ENCODE results near the gene CHRDL1. TPM values are rescaled to one million over a fixed set of nuclear protein-coding genes. Genes with fewer than 3 reads are reported as not detected.

CHRDL1 gene
- total RNA-seq (not detected in 2 replicates), polyA plus RNA-seq (not detected in 2 replicates), polyA minus RNA-seq (not detected in 2 replicates)
- 0.07 TPM for total RNA-seq (2013)

DNA sequence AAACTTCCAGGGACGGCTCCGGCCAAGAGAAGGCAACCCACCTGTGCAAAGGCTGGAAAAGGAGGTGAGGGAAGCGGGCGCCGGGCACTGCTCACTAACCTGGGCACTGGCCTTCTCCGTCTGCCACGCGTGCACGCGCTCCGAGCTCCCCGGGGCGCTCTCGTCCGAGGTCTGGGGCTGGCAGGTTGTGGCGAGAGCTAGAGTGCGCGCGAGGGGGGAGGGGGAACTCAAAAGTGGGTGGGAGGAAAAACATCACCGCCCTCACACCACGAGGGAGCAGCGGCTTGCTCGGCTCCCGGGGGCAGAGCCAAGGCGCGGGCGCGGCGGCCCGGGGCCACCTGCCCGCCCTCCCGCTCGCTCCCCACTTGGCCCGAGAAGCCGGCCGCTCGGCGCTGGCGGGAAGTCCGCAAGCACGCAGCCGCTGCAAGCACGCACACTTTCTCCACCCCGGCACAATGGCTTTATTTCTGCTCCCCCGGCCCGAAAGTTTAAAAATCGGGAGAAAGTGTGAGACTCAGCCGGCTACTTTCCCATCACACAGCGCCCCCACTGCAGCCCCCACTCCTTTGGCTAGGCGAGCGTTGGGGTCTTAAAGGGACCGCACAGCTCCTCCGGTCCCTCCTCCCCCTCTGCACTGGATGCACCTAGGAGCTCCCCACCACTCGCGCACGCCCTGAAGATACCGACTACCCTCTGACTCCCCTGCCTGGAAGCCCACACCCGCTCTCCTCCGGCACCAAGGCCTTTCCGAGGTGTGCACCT lies at the start of gene CHRDL1:
CHRDL1 (minus strand) TSS at position 173 of the 762 bp plus-strand sequence. CDS start 3,636 bp downstream, outside the sequence.
- no peak within 1 kb of the TSS for H2AFZ ChIP-seq (ENCODE audit: insufficient read depth, low read depth, low read length, poor library complexity, severe bottlenecking)
- intact Hi-C loops (cut with micrococcal nuclease): no loop called here
- TF ChIP-seq EZH2 (IDR thresholded peaks at IDR 0.05; ENCODE audit: borderline replicate concordance, insufficient read depth, low read depth, low read length, poor library complexity, severe bottlenecking): no peak
- TF ChIP-seq, protein P1, sequence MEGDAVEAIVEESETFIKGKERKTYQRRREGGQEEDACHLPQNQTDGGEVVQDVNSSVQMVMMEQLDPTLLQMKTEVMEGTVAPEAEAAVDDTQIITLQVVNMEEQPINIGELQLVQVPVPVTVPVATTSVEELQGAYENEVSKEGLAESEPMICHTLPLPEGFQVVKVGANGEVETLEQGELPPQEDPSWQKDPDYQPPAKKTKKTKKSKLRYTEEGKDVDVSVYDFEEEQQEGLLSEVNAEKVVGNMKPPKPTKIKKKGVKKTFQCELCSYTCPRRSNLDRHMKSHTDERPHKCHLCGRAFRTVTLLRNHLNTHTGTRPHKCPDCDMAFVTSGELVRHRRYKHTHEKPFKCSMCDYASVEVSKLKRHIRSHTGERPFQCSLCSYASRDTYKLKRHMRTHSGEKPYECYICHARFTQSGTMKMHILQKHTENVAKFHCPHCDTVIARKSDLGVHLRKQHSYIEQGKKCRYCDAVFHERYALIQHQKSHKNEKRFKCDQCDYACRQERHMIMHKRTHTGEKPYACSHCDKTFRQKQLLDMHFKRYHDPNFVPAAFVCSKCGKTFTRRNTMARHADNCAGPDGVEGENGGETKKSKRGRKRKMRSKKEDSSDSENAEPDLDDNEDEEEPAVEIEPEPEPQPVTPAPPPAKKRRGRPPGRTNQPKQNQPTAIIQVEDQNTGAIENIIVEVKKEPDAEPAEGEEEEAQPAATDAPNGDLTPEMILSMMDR (IDR thresholded peaks at IDR 0.05): no peak
- no peaks in the 10 kb centered on the region for H3K9me3 ChIP-seq (ENCODE audit: control extremely low read depth in 1 of 3, control insufficient read depth in 2 of 3, insufficient read depth in 1 of 3, low read length in 2 of 3)
- H3K4me2 ChIP-seq (replicated peaks; ENCODE audit: low read depth, low read length, poor library complexity, severe bottlenecking): peak within 1 kb of the TSS; percentile 30
- H4K20me1 ChIP-seq (ENCODE audit: control insufficient read depth, insufficient read depth, low read length, poor library complexity, severe bottlenecking): no peaks in the 10 kb centered on the region
- H3K4me1 ChIP-seq (ENCODE audit: control insufficient read depth in 2 of 2, insufficient read depth in 2 of 2, low read length in 2 of 2): no peaks in the 10 kb centered on the region
- H3K79me2 ChIP-seq (ENCODE audit: control insufficient read depth, insufficient read depth, low read length): no peaks in the 10 kb centered on the region
- H3K36me3 ChIP-seq (replicated peaks in 1 of 2; ENCODE audit: control extremely low read depth in 1 of 2, control insufficient read depth in 1 of 2, extremely low read depth in 1 of 2, insufficient read depth in 2 of 2, low read length in 1 of 2): no peaks in the 10 kb centered on the region
- DNase-seq (no peak), ATAC-seq (ENCODE audit: low read depth) (no peak)
- H3K27ac ChIP-seq (ENCODE audit: low read length in 2 of 2): no peak within 1 kb of the TSS
- WGBS (ENCODE audit: insufficient coverage): 5% methylated on average over 36 of the region's 60 CpGs
- peaks cover 0 to 5% (median 3%) of the 10 kb centered on the region in 4 experiments for H3K27me3 ChIP-seq (replicated peaks in 1 of 4; ENCODE audit: control extremely low read depth in 1 of 4, control insufficient read depth in 3 of 4, insufficient read depth in 4 of 4, low read length in 3 of 4)
- ChIA-PET POLR2A (no interaction called here), CTCF (no interaction called here)
- Mint-ChIP-seq H3K4me1 (peaks cover 2% of the 10 kb centered on the region), H3K4me3 (peak within 1 kb of the TSS; percentile 57), H3K27ac (no peak within 1 kb of the TSS), H3K27me3 (peaks cover 21% of the 10 kb centered on the region), H3K9me3 (ENCODE audit: insufficient read depth) (no peaks in the 10 kb centered on the region)
- H3K4me3 ChIP-seq (ENCODE audit: control extremely low read depth in 1 of 5, extremely low read depth in 1 of 5, insufficient read depth in 1 of 5, low read depth in 2 of 5, low read length in 4 of 5): no peak within 1 kb of the TSS
- H3K9ac ChIP-seq (ENCODE audit: low read length): no peak within 1 kb of the TSS

DNA sequence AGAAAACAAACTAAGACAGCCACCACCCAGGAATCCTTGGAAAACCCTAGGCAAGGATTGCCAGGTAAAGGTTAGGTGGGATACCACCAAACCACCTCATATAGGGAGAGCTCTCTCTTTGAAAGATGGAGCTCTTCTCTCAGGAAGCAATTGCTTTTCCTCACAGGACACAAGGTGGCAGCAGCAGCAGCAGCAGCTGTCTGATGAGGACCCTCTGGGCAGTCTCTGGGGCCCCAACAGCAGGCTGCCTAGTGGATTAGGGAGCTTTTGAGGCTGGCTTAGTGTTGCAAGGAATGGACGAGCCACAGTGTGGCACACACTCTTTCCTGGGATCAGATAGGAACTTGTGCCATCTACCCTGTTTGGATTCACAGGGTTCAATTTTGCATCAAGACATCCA lies 41.4 kb upstream of the CHRDL1 start:
- no peak for ATAC-seq (ENCODE audit: low read depth)
- POLR2A ChIA-PET: no interaction called here

More for the DNA sequence above, 41.4 kb upstream of the CHRDL1 start:
- peaks cover 3% of the 10 kb centered on the region for H3K27me3 Mint-ChIP-seq
- H3K4me3 ChIP-seq (ENCODE audit: control extremely low read depth in 1 of 5, extremely low read depth in 1 of 5, insufficient read depth in 1 of 5, low read depth in 2 of 5, low read length in 4 of 5): no peak overlapping the region
- H3K9ac ChIP-seq (ENCODE audit: low read length): no peak overlapping the region
- no peaks in the 10 kb centered on the region for H3K9me3 ChIP-seq (ENCODE audit: control extremely low read depth in 1 of 3, control insufficient read depth in 2 of 3, insufficient read depth in 1 of 3, low read length in 2 of 3)
- no peak for TF ChIP-seq EZH2 (IDR thresholded peaks at IDR 0.05; ENCODE audit: borderline replicate concordance, insufficient read depth, low read depth, low read length, poor library complexity, severe bottlenecking)
- TF ChIP-seq, protein P1 (IDR thresholded peaks at IDR 0.05): no peak
- H3K27ac Mint-ChIP-seq: no peak overlapping the region
- H3K36me3 ChIP-seq (replicated peaks in 1 of 2; ENCODE audit: control extremely low read depth in 1 of 2, control insufficient read depth in 1 of 2, extremely low read depth in 1 of 2, insufficient read depth in 2 of 2, low read length in 1 of 2): no peaks in the 10 kb centered on the region
- no peaks in the 10 kb centered on the region for H3K4me1 Mint-ChIP-seq
- H3K79me2 ChIP-seq (ENCODE audit: control insufficient read depth, insufficient read depth, low read length): no peaks in the 10 kb centered on the region
- H2AFZ ChIP-seq (ENCODE audit: insufficient read depth, low read depth, low read length, poor library complexity, severe bottlenecking): no peak overlapping the region
- CTCF ChIA-PET: interaction anchor here (0.7 kb wide), 1 partner anchor 9 kb away, joined by 3 read pairs; no protein-coding TSS in a partner anchor
- 60% methylated on average over 1 of the region's 1 CpG for WGBS (ENCODE audit: insufficient coverage)
- no peak for DNase-seq
- no peak overlapping the region for H3K4me2 ChIP-seq (replicated peaks; ENCODE audit: low read depth, low read length, poor library complexity, severe bottlenecking)
- H3K27ac ChIP-seq (ENCODE audit: low read length in 2 of 2): no peak overlapping the region
- H3K4me3 Mint-ChIP-seq: no peak overlapping the region
- no peaks in the 10 kb centered on the region for H4K20me1 ChIP-seq (ENCODE audit: control insufficient read depth, insufficient read depth, low read length, poor library complexity, severe bottlenecking)
- intact Hi-C loops (cut with micrococcal nuclease): no loop called here
- H3K27me3 ChIP-seq (replicated peaks in 1 of 4; ENCODE audit: control extremely low read depth in 1 of 4, control insufficient read depth in 3 of 4, insufficient read depth in 4 of 4, low read length in 3 of 4): no peaks in the 10 kb centered on the region
- H3K4me1 ChIP-seq (ENCODE audit: control insufficient read depth in 2 of 2, insufficient read depth in 2 of 2, low read length in 2 of 2): no peaks in the 10 kb centered on the region
- no peaks in the 10 kb centered on the region for H3K9me3 Mint-ChIP-seq (ENCODE audit: insufficient read depth)
